ENCODE measurements around the gene LAS1L.
"Not testable (repeated sequence)": the region's sequence is repeated elsewhere in the genome, so short reads cannot be mapped to it uniquely, and the experiment has no call there.

DNA sequence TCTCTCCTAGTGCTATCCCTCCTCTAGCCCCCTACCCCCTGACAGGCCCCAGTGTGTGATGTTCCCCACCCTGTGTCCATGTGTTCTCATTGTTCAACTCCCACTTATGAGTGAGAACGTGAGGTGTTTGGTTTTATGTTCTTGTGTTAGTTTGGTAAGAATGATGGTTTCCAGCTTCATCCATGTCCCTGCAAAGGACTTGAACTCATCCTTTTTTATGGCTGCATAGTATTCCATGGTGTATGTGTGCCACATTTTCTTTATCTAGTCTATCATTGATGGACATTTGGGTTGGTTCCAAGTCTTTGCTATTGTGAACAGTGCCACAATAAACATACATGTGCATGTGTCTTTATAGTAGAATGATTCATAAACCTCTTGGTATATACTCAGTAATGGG lies 28.3 kb upstream of the LAS1L start:
- TF ChIP-seq, protein P1, sequence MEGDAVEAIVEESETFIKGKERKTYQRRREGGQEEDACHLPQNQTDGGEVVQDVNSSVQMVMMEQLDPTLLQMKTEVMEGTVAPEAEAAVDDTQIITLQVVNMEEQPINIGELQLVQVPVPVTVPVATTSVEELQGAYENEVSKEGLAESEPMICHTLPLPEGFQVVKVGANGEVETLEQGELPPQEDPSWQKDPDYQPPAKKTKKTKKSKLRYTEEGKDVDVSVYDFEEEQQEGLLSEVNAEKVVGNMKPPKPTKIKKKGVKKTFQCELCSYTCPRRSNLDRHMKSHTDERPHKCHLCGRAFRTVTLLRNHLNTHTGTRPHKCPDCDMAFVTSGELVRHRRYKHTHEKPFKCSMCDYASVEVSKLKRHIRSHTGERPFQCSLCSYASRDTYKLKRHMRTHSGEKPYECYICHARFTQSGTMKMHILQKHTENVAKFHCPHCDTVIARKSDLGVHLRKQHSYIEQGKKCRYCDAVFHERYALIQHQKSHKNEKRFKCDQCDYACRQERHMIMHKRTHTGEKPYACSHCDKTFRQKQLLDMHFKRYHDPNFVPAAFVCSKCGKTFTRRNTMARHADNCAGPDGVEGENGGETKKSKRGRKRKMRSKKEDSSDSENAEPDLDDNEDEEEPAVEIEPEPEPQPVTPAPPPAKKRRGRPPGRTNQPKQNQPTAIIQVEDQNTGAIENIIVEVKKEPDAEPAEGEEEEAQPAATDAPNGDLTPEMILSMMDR (IDR thresholded peaks at IDR 0.05; ENCODE audit: low read length): not testable (repeated sequence)
- not testable (repeated sequence) for TF ChIP-seq EZH2 (optimal IDR thresholded peaks at IDR 0.05; ENCODE audit: low read depth, low read length); EZH2phosphoT487 (IDR thresholded peaks at IDR 0.05; ENCODE audit: low read length)
